Measurements from ENCODE around the gene NUCB1. TPM values are rescaled to one million over a fixed set of nuclear protein-coding genes. Genes with fewer than 3 reads are reported as not detected.

Gene NUCB1
- total and polyA plus RNA-seq, 8 donors, result 60.9 to 136 (median 96.3) TPM

DNA sequence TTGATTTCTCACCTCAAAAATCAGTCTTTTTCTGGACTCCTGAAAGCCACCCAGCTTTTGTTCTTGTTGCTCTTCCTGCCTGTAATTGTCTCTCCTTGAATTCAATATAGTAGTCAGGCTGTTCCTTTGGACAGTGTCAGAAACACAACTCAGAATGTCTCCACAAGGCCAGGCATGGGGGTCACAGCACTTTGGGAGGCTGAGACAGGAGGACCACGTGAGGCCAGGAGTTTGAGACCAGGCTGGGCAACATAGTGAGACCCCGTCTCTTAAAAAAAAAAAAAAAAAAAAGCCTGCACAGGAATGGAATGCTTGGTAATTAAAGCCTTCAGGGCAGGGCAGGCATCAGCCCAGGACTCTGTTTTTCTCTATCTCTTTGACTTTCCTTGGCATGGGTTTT lies 45.7 kb downstream of the NUCB1 start:
- no peak for DNase-seq
- Histone ChIP-seq H3K4me1 (no peaks in the 10 kb centered on the region), H3K27ac (no peak overlapping the region), H3K36me3 (no peaks in the 10 kb centered on the region), H3K4me3 (no peak overlapping the region), H3K27me3 (no peaks in the 10 kb centered on the region), H3K9me3 (no peaks in the 10 kb centered on the region)
- 77 to 80% methylated on average over 2 of the region's 2 CpGs for WGBS, 2 donors
- ATAC-seq, result no peak
- no peak for TF ChIP-seq CTCF (IDR thresholded peaks at IDR 0.05)
- no peak for FAIRE-seq
- intact Hi-C loops (cut with DNase I), result no loop called here

DNA sequence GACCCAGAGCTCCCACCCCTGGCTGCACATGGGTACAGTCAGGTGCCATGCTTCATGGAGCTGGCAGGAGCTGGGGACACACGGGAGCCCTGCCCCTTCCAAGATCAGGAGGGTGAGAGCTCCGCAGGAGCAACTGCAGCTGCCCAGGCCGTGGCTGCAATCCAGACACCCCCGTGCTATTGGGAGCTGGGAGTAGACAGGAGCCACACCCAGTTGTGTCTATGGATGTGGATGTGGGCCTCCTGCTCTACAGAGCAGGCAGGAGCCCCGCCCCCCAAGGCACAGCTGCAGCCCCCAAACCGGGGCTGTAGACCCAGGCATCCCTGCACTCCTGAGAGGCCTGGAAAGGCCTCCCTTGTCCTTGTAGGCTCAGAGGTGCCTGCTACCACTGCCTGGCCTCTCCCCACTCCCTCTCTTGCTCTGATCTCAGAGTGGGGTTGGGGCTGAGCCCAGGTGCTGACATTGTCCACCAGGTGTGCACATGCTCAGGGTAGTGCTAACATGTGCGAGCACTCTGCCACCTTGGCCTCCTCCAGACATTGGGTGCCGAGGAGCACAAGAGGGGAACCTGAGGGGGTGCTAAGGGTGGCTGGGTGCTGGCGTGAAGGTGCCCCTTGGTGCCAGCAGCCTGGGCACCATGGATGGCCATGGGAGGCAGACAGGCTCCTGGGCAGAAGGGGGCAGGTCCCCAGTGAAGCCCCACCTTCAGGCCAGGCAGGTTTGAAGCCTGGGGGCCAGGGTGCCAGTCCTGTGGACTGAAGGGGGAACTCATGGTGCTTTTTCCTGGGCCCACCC lies 46.5 kb downstream of the NUCB1 start:
- DNase-seq (no peak), ATAC-seq (no peak), FAIRE-seq (no peak)
- intact Hi-C loops (cut with DNase I), result no loop called here
- no peaks in the 10 kb centered on the region for H3K4me1 ChIP-seq
- no peak overlapping the region for H3K27ac ChIP-seq
- no peaks in the 10 kb centered on the region for H3K9me3 ChIP-seq
- no peak for TF ChIP-seq CTCF (IDR thresholded peaks at IDR 0.05)
- H3K27me3 ChIP-seq, result no peaks in the 10 kb centered on the region
- H3K36me3 ChIP-seq, result no peaks in the 10 kb centered on the region
- 75 to 81% methylated on average over 9 of the region's 9 CpGs for WGBS, 2 donors
- no peak overlapping the region for H3K4me3 ChIP-seq

DNA sequence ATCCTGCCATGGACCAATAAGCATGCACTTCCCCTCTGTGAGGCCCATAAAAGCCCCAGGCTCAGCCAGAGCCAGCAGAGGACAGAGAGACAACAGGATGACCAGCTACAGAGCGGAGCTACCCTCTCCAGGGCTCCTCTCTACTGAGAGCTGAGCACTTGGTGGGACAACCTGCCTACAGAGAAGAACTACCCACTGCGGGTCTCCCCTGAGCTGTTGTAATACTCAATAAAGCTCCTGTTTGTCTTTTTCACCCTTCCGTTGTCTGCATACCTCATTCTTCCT lies 47.1 kb downstream of the NUCB1 start:
- ATAC-seq, result no peak
- H3K27me3 ChIP-seq, result no peaks in the 10 kb centered on the region
- 88 to 100% methylated on average over 3 of the region's 3 CpGs for WGBS, 2 donors
- FAIRE-seq, result no peak
- no peak overlapping the region for H3K4me3 ChIP-seq
- intact Hi-C loops (cut with DNase I), result no loop called here
- H3K36me3 ChIP-seq, result no peaks in the 10 kb centered on the region
- no peaks in the 10 kb centered on the region for H3K9me3 ChIP-seq
- no peaks in the 10 kb centered on the region for H3K4me1 ChIP-seq
- DNase-seq, result no peak
- H3K27ac ChIP-seq, result no peak overlapping the region
- no peak for TF ChIP-seq CTCF (IDR thresholded peaks at IDR 0.05)

DNA sequence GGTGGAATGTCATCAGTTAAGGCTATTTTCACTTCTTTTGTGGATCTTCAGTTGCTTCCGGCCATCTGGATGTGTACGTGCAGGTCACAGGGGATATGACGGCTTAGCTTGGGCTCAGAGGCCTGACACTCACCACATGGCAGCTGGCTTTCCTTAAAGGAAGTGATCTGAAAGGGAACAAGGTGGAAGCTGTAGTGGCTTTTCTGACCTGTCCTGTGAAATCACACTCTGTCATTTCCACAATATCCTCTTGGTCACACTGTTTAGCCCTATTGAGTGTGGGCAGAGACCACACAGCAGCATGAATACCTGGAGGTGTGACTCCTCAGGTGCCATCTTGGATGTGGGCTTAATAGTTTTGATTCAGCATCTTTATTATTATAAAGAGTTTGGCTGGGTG lies 50.0 kb downstream of the NUCB1 start:
- Histone ChIP-seq H3K4me3 (no peak overlapping the region), H3K36me3 (no peaks in the 10 kb centered on the region), H3K9me3 (no peaks in the 10 kb centered on the region), H3K27ac (no peak overlapping the region), H3K27me3 (no peaks in the 10 kb centered on the region), H3K4me1 (no peaks in the 10 kb centered on the region)
- 86 to 90% methylated on average over 3 of the region's 3 CpGs for WGBS, 2 donors
- no peak for TF ChIP-seq CTCF (IDR thresholded peaks at IDR 0.05)
- FAIRE-seq (no peak), DNase-seq (no peak), ATAC-seq (no peak)
- intact Hi-C loops (cut with DNase I), result no loop called here

- FAIRE-seq, result no peak
- ATAC-seq, result no peak
- no peaks in the 10 kb centered on the region for H3K9me3 ChIP-seq
- no peak for DNase-seq
- intact Hi-C loops (cut with DNase I), result no loop called here
- TF ChIP-seq CTCF (IDR thresholded peaks at IDR 0.05), result no peak
- H3K36me3 ChIP-seq, result no peaks in the 10 kb centered on the region
- 48 to 50% methylated on average over 9 of the region's 9 CpGs for WGBS, 2 donors
- H3K27me3 ChIP-seq, result no peaks in the 10 kb centered on the region
- no peak overlapping the region for H3K27ac ChIP-seq
- peaks cover 0 to 6% (median 4%) of the 10 kb centered on the region in 3 donors for H3K4me1 ChIP-seq
- H3K4me3 ChIP-seq, result no peak overlapping the region
Measured at GRCh38 chr19:48950830-48951519, 50.9 kb downstream of the NUCB1 start.
